K562 (cell line): ENCODE data around the gene SDR39U1. TPM values are rescaled to one million over a fixed set of nuclear protein-coding genes. Genes with fewer than 3 reads are reported as not detected.

Source experiments
- FOXJ2 ChIP-seq: fragments of 200-800 bp; sonication (Bioruptor generic); IDR thresholded peaks from 2 replicates; pipeline ENCODE4 v1.6.1; 2016; ENCODE audit warnings: missing genetic modification characterization, missing compliant biosample characterization
- ILF3 ChIP-seq: fragments of 450-650 bp; IDR thresholded peaks from 2 replicates; pipeline ENCODE4 v1.6.1; 2018; ENCODE audit warnings: antibody characterized with exemption, mild to moderate bottlenecking, moderate library complexity, borderline replicate concordance
- ILK ChIP-seq: fragments of 450-650 bp; IDR thresholded peaks from 2 replicates; pipeline ENCODE4 v1.6.1; 2016; ENCODE audit warnings: missing genetic modification characterization, low read depth, mild to moderate bottlenecking, missing compliant biosample characterization, moderate library complexity, borderline replicate concordance
- JUND ChIP-seq, 2 experiments: IDR thresholded peaks; 2 replicates in 1 of 2; 3 replicates in 1 of 2; pipeline ENCODE4 v1.6.1; 2011; ENCODE audit warnings: borderline replicate concordance in 2 of 2, low read depth in 2 of 2, low read length in 2 of 2, improper control_type of control experiment in 1 of 2, missing biosample characterization in 1 of 2, missing genetic modification characterization in 1 of 2, missing genetic modification reagents in 1 of 2
- KDM1A ChIP-seq, 2 experiments: fragments of 450-650 bp; IDR thresholded peaks; 2 replicates each; pipeline ENCODE4 v1.6.1; 2016; ENCODE audit warnings: mild to moderate bottlenecking in 2 of 2
- KLF10 ChIP-seq: fragments of 250-450 bp; sonication (Bioruptor Pico); IDR thresholded peaks from 2 replicates; pipeline ENCODE4 v1.6.1; 2021; ENCODE audit warnings: matching md5 sums
- MEF2A ChIP-seq: IDR thresholded peaks from 2 replicates; pipeline ENCODE4 v1.6.1; 2011; ENCODE audit warnings: low read depth, mild to moderate bottlenecking, low read length, moderate library complexity; ENCODE audit not compliant: control insufficient read depth
- MEF2D ChIP-seq: conservative IDR thresholded peaks from 2 replicates; pipeline ENCODE4 v1.6.1; 2016; ENCODE audit warnings: low read depth, missing genetic modification characterization, missing compliant biosample characterization
- RBFOX2 ChIP-seq: fragments of 200-400 bp; formaldehyde crosslinking; IDR thresholded peaks from 2 replicates; pipeline ENCODE4 v1.6.1; 2017; ENCODE audit warnings: low read depth, mild to moderate bottlenecking, low read length, moderate library complexity
- RFX5 ChIP-seq: IDR thresholded peaks from 2 replicates; pipeline ENCODE4 v1.6.1; 2011; ENCODE audit warnings: low read depth, mild to moderate bottlenecking, improper control_type of control experiment, low read length
- RUNX1 ChIP-seq: sonication (generic); IDR thresholded peaks from 2 replicates; pipeline ENCODE4 v1.6.1; 2016; ENCODE audit warnings: antibody characterized with exemption, low read depth
- ZNF174 ChIP-seq: fragments of 250-450 bp; sonication (Bioruptor Pico); IDR thresholded peaks from 2 replicates; pipeline ENCODE4 v1.4.0; 2020; ENCODE audit warnings: mild to moderate bottlenecking
- ZNF23 ChIP-seq: fragments of 250-450 bp; sonication (Bioruptor Pico); IDR thresholded peaks from 2 replicates; pipeline ENCODE4 v1.4.0; 2020; ENCODE audit warnings: mild to moderate bottlenecking
- polyA plus RNA-seq, 8 experiments: library from polyadenylated mRNA; depleted of rRNA in 4 of 8; stranded (reverse) in 5 of 8; unstranded in 3 of 8; fragments of >200 nt; fragmentation: Nextera tagmentation in 2 of 8; fragmentation: Illumina TruSeq in 1 of 8; extraction: Ambion mirVana in 2 of 8; extraction: Trizol in 1 of 8; gene quantifications; 2 replicates each; pipeline versions ENCODE4 v1.2.1 to v1.2.3, GENCODE V29; 2011 to 2014; ENCODE audit warnings: inconsistent platforms in 1 of 8, missing spikeins in 1 of 8
- total RNA-seq, 7 experiments: library from RNA; depleted of rRNA in 6 of 7; stranded (reverse); fragments of >200 nt in 6 of 7; fragmentation: Illumina TruSeq in 2 of 7; extraction: Trizol in 2 of 7; gene quantifications; 2 replicates each; pipeline versions ENCODE4 v1.2.1 to v1.2.3, GENCODE V29; 2011 to 2021; ENCODE audit warnings: low replicate concordance in 1 of 7
- TF ChIP-seq, protein P1 (sequence below): fragments of 450-650 bp; IDR thresholded peaks from 2 replicates; pipeline ENCODE4 v1.6.1; 2017; ENCODE audit warnings: antibody characterized with exemption, mild to moderate bottlenecking
- TF ChIP-seq, protein P2 (sequence below), 2 experiments: fragments of 450-650 bp in 1 of 2; sonication (generic) in 1 of 2; formaldehyde crosslinking in 1 of 2; IDR thresholded peaks in 1 of 2; conservative IDR thresholded peaks in 1 of 2; 2 replicates each; pipeline versions ENCODE4 v1.6.1 to v1.8.1; 2016 to 2023; ENCODE audit warnings: mild to moderate bottlenecking in 2 of 2, moderate library complexity in 2 of 2, inconsistent platforms in 1 of 2, missing genetic modification reagents in 1 of 2
- TF ChIP-seq, protein P3 (sequence below): fragments of 200-800 bp; sonication (Bioruptor generic); IDR thresholded peaks from 2 replicates; pipeline ENCODE4 v1.6.1; 2017; ENCODE audit warnings: missing genetic modification characterization, missing compliant biosample characterization
- TF ChIP-seq, protein P4 (sequence below): sonication (generic); formaldehyde crosslinking; IDR thresholded peaks from 2 replicates; pipeline ENCODE4 v1.8.0; 2022; ENCODE audit warnings: missing genetic modification reagents, mild to moderate bottlenecking, borderline replicate concordance

Gene SDR39U1
- total and polyA plus RNA-seq, 9 of the 15 experiments (the other 6 are each of a cell fraction or from before 2014, with no cell fraction given), result 10.4 to 56.1 (median 19.8) TPM

DNA sequence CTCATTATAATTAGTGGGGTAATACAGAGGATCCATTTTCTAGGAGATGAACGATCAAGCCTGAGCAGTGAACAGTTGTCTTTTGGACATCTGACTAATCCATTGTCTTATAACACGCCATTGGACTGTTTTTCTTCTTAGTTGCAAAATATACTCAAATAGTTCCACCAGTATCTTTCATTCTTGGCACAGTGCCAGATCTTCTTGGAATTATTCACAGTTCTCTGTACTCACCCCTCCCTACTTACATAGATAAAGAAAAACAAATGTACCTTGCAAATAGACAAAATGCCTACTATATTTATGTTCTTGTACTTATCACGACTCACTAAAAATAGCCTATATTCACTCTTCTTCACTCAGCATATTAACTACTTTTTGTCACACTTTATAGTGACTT lies 16.9 kb downstream of the SDR39U1 start (continued):
- TF ChIP-seq, protein P1, sequence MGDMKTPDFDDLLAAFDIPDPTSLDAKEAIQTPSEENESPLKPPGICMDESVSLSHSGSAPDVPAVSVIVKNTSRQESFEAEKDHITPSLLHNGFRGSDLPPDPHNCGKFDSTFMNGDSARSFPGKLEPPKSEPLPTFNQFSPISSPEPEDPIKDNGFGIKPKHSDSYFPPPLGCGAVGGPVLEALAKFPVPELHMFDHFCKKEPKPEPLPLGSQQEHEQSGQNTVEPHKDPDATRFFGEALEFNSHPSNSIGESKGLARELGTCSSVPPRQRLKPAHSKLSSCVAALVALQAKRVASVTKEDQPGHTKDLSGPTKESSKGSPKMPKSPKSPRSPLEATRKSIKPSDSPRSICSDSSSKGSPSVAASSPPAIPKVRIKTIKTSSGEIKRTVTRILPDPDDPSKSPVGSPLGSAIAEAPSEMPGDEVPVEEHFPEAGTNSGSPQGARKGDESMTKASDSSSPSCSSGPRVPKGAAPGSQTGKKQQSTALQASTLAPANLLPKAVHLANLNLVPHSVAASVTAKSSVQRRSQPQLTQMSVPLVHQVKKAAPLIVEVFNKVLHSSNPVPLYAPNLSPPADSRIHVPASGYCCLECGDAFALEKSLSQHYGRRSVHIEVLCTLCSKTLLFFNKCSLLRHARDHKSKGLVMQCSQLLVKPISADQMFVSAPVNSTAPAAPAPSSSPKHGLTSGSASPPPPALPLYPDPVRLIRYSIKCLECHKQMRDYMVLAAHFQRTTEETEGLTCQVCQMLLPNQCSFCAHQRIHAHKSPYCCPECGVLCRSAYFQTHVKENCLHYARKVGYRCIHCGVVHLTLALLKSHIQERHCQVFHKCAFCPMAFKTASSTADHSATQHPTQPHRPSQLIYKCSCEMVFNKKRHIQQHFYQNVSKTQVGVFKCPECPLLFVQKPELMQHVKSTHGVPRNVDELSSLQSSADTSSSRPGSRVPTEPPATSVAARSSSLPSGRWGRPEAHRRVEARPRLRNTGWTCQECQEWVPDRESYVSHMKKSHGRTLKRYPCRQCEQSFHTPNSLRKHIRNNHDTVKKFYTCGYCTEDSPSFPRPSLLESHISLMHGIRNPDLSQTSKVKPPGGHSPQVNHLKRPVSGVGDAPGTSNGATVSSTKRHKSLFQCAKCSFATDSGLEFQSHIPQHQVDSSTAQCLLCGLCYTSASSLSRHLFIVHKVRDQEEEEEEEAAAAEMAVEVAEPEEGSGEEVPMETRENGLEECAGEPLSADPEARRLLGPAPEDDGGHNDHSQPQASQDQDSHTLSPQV, result no peak
- 0 out of 2 replicates have a peak, but pooled peaks have one; percentile 1 for TF ChIP-seq JUND (IDR thresholded peaks at IDR 0.05; ENCODE audit: borderline replicate concordance, low read depth, low read length)
- no peak for TF ChIP-seq JUND (tag; IDR thresholded peaks at IDR 0.05; ENCODE audit: borderline replicate concordance, low read depth, low read length)
- no peak for TF ChIP-seq ILF3
- TF ChIP-seq ZNF23 (CRISPR knock-in tag), result no peak
- TF ChIP-seq RUNX1, result no peak
- TF ChIP-seq, protein P2, sequence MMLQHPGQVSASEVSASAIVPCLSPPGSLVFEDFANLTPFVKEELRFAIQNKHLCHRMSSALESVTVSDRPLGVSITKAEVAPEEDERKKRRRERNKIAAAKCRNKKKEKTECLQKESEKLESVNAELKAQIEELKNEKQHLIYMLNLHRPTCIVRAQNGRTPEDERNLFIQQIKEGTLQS (IDR thresholded peaks at IDR 0.05), result 0 out of 2 replicates have a peak, but pooled peaks have one; percentile 4
- TF ChIP-seq, protein P2 (CRISPR knock-in tag; conservative IDR thresholded peaks at IDR 0.05), result no peak
- TF ChIP-seq RBFOX2, result no peak
- TF ChIP-seq KDM1A (IDR thresholded peaks at IDR 0.05), result 0 out of 4 replicates have a peak, but pooled peaks of 1 of the 2 experiments have one; percentile 7
- TF ChIP-seq, protein P3, sequence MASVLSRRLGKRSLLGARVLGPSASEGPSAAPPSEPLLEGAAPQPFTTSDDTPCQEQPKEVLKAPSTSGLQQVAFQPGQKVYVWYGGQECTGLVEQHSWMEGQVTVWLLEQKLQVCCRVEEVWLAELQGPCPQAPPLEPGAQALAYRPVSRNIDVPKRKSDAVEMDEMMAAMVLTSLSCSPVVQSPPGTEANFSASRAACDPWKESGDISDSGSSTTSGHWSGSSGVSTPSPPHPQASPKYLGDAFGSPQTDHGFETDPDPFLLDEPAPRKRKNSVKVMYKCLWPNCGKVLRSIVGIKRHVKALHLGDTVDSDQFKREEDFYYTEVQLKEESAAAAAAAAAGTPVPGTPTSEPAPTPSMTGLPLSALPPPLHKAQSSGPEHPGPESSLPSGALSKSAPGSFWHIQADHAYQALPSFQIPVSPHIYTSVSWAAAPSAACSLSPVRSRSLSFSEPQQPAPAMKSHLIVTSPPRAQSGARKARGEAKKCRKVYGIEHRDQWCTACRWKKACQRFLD (CRISPR knock-in tag), result no peak
- no peak for TF ChIP-seq MEF2A
- no peak for TF ChIP-seq KLF10 (CRISPR knock-in tag)
- TF ChIP-seq MEF2D (tag), result no peak
- no peak for TF ChIP-seq RFX5
- TF ChIP-seq, protein P4, sequence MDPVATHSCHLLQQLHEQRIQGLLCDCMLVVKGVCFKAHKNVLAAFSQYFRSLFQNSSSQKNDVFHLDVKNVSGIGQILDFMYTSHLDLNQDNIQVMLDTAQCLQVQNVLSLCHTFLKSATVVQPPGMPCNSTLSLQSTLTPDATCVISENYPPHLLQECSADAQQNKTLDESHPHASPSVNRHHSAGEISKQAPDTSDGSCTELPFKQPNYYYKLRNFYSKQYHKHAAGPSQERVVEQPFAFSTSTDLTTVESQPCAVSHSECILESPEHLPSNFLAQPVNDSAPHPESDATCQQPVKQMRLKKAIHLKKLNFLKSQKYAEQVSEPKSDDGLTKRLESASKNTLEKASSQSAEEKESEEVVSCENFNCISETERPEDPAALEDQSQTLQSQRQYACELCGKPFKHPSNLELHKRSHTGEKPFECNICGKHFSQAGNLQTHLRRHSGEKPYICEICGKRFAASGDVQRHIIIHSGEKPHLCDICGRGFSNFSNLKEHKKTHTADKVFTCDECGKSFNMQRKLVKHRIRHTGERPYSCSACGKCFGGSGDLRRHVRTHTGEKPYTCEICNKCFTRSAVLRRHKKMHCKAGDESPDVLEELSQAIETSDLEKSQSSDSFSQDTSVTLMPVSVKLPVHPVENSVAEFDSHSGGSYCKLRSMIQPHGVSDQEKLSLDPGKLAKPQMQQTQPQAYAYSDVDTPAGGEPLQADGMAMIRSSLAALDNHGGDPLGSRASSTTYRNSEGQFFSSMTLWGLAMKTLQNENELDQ (CRISPR knock-in tag), result no peak
- no peak for TF ChIP-seq ILK (tag)
- TF ChIP-seq ZNF174 (CRISPR knock-in tag), result no peak
- no peak for TF ChIP-seq FOXJ2 (tag)
